Measurements from ENCODE around the gene AKIRIN2. TPM values are rescaled to one million over a fixed set of nuclear protein-coding genes. Genes with fewer than 3 reads are reported as not detected.
"Not testable (repeated sequence)": the region's sequence is repeated elsewhere in the genome, so short reads cannot be mapped to it uniquely, and the experiment has no call there.

Gene AKIRIN2
- total and polyA plus RNA-seq, 9 donors: 24.3 to 53.6 (median 43.3) TPM

GRCh38 chr6:87721311-87721710, 19.3 kb upstream of the AKIRIN2 start:
- intact Hi-C loops (cut with DNase I): no loop called here
- H3K9me3 ChIP-seq: no peaks in the 10 kb centered on the region
- no peak overlapping the region for H3K27ac ChIP-seq
- no peaks in the 10 kb centered on the region for H3K27me3 ChIP-seq
- no peak overlapping the region for H3K4me3 ChIP-seq
- H3K36me3 ChIP-seq: no peaks in the 10 kb centered on the region
- 21 to 89% (median 32%) methylated on average over 1 of the region's 1 CpG for WGBS, 3 donors
- peaks cover 2% of the 10 kb centered on the region for H3K4me1 ChIP-seq (ENCODE audit: insufficient read depth)
- TF ChIP-seq EP300 (IDR thresholded peaks at IDR 0.05) (no peak), POLR2A (IDR thresholded peaks at IDR 0.05) (no peak)
- TF ChIP-seq, protein P1, sequence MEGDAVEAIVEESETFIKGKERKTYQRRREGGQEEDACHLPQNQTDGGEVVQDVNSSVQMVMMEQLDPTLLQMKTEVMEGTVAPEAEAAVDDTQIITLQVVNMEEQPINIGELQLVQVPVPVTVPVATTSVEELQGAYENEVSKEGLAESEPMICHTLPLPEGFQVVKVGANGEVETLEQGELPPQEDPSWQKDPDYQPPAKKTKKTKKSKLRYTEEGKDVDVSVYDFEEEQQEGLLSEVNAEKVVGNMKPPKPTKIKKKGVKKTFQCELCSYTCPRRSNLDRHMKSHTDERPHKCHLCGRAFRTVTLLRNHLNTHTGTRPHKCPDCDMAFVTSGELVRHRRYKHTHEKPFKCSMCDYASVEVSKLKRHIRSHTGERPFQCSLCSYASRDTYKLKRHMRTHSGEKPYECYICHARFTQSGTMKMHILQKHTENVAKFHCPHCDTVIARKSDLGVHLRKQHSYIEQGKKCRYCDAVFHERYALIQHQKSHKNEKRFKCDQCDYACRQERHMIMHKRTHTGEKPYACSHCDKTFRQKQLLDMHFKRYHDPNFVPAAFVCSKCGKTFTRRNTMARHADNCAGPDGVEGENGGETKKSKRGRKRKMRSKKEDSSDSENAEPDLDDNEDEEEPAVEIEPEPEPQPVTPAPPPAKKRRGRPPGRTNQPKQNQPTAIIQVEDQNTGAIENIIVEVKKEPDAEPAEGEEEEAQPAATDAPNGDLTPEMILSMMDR (IDR thresholded peaks at IDR 0.05): no peak
- no peak for DNase-seq

GRCh38 chr6:87718662-87719433, 16.8 kb upstream of the AKIRIN2 start:
- Histone ChIP-seq H3K27ac (no peak overlapping the region), H3K27me3 (no peaks in the 10 kb centered on the region), H3K9me3 (no peaks in the 10 kb centered on the region), H3K4me1 (ENCODE audit: insufficient read depth) (peaks cover 2% of the 10 kb centered on the region), H3K36me3 (no peaks in the 10 kb centered on the region), H3K4me3 (no peak overlapping the region)
- intact Hi-C loops (cut with DNase I): no loop called here
- TF ChIP-seq POLR2A (IDR thresholded peaks at IDR 0.05) (no peak), EP300 (IDR thresholded peaks at IDR 0.05) (no peak)
- TF ChIP-seq, protein P1 (IDR thresholded peaks at IDR 0.05): no peak
- WGBS, 3 donors: 93 to 96% (median 95%) methylated on average over 9 of the region's 9 CpGs
- no peak for DNase-seq

DNA sequence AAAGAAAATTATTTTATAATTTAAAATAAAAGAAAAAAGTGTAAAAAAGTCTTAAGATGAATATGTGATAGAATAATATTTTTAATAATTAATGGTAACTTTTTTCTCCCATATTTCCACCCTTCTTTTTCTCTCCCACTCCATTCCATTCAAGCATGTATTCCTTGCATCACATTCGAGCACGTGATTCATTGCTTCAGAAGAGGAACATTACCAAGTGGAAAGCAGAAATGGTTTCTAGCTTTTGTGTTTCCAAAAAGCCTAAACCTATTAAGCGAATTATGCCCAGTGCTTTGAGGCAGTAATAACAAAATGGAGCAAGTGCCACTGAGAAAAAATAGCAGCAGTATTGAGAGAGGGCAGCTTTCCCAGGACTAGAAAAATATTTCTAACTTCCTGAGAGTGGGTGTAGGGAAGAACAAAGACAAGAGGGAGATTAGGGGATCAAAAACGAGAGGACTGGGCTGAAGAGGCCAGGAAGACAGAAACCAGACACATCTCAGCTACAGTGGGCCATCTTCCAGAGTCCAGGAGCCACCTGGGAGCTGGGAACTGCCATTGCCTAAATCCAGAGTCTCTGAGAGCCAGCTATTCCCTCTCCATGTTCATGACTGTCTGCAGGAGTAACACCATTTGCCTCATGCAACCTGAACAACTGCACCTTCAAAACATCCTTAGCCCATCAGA, 15.0 kb upstream of the AKIRIN2 start:
- intact Hi-C loops (cut with DNase I): no loop called here
- 61 to 63% (median 61%) methylated on average over 4 of the region's 4 CpGs for WGBS, 3 donors
- no peak for DNase-seq

DNA sequence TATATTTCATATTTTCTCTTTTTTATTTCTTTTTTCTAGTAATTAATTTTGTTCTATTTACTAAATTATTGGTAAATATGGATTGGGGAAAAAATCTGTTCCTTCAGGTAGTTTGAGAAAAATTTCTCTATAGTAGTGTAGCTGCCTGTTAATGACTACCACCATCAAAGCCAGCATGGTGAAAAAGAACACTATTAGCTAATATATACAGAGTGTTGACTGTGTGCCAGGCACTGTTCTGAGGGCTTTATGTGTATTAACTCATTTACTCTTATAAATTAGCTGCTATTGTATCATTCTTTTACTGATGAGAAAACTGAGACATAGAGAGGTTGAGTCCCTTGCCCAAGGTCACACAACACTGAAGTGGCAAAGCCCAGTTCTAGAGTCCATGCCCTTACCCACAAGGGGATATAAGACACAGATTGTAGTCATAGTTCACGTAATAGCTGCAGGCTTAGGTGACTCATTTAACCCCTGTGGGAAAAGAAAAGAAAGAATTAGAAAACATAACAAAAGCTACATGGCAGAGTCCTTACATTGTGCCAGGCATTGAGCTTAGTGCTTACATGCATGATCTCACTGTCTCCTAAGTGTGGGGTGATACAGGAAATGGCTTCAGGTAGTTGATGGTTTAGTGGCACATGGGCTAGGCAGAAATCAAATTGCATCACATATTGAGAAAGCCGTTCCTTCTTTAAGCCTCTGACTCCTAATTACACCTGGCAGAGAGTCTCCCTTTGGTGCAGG, 12.2 kb upstream of the AKIRIN2 start:
- Histone ChIP-seq H3K36me3 (no peaks in the 10 kb centered on the region), H3K4me3 (no peak overlapping the region), H3K27me3 (no peaks in the 10 kb centered on the region), H3K9me3 (no peaks in the 10 kb centered on the region), H3K4me1 (ENCODE audit: insufficient read depth) (no peaks in the 10 kb centered on the region), H3K27ac (no peak overlapping the region)
- no peak for DNase-seq
- no peak for TF ChIP-seq POLR2A (IDR thresholded peaks at IDR 0.05)
- TF ChIP-seq, protein P1 (IDR thresholded peaks at IDR 0.05): no peak
- TF ChIP-seq EP300 (IDR thresholded peaks at IDR 0.05): no peak
- WGBS, 3 donors: 82 to 90% (median 83%) methylated on average over 2 of the region's 2 CpGs
- intact Hi-C loops (cut with DNase I): no loop called here

More for the DNA sequence above, 15.0 kb upstream of the AKIRIN2 start:
- no peaks in the 10 kb centered on the region for H3K27me3 ChIP-seq
- TF ChIP-seq, protein P1 (IDR thresholded peaks at IDR 0.05): no peak
- TF ChIP-seq EP300 (IDR thresholded peaks at IDR 0.05) (no peak), POLR2A (IDR thresholded peaks at IDR 0.05) (no peak)
- H3K4me1 ChIP-seq (ENCODE audit: insufficient read depth): no peaks in the 10 kb centered on the region
- no peaks in the 10 kb centered on the region for H3K36me3 ChIP-seq
- no peak overlapping the region for H3K4me3 ChIP-seq
- no peak overlapping the region for H3K27ac ChIP-seq
- H3K9me3 ChIP-seq: no peaks in the 10 kb centered on the region

DNA sequence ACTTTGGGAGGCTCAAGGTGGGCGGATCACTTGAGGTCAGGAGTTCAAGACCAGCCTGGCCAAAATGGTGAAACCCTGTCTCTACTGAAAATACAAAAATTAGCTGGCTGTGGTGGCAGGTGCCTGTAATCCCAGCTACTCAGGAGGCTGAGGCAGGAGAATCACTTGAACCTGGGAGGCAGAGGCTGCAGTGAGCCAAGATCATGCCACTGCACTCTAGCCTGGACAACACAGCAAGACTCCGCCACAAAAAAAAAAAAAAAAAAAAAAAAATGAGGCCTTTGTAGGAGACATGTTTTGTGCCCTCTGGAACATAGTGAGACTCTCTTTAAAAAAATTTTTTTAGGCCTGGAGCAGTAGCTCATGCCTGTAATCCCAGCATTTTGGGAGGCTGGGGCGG, 10.7 kb upstream of the AKIRIN2 start:
- H3K9me3 ChIP-seq; H3K4me1 ChIP-seq (ENCODE audit: insufficient read depth); DNase-seq; H3K4me3 ChIP-seq; H3K36me3 ChIP-seq; H3K27me3 ChIP-seq; intact Hi-C loops (cut with DNase I); H3K27ac ChIP-seq: not testable (repeated sequence)
- 86 to 89% (median 89%) methylated on average over 2 to 3 of the region's 3 CpGs for WGBS, 3 donors
